HepG2 (cell line): ENCODE results near the gene THRAP3. TPM values are rescaled to one million over a fixed set of nuclear protein-coding genes. Genes with fewer than 3 reads are reported as not detected.

ENCODE experiments used
- AGO1 ChIP-seq: fragments of 200-400 bp; formaldehyde crosslinking; IDR thresholded peaks from 2 replicates; pipeline ENCODE4 v1.6.1; 2017; ENCODE audit warnings: mild to moderate bottlenecking, low read depth, low read length, moderate library complexity; ENCODE audit not compliant: poor library complexity, severe bottlenecking
- DZIP1 ChIP-seq: sonication (generic); formaldehyde crosslinking; IDR thresholded peaks from 2 replicates; pipeline ENCODE4 v1.5.0; 2020; ENCODE audit warnings: mild to moderate bottlenecking, missing genetic modification reagents
- FOXO1 ChIP-seq: sonication (generic); formaldehyde crosslinking; IDR thresholded peaks from 2 replicates; pipeline ENCODE4 v1.4.0; 2020; ENCODE audit warnings: missing genetic modification reagents
- HCFC1 ChIP-seq: fragments of 150-350 bp; IDR thresholded peaks from 2 replicates; pipeline ENCODE4 v1.6.1; 2014; ENCODE audit warnings: low read depth, low read length
- HNRNPLL ChIP-seq: fragments of 200-400 bp; formaldehyde crosslinking; IDR thresholded peaks from 2 replicates; pipeline ENCODE4 v1.6.1; 2017; ENCODE audit warnings: mild to moderate bottlenecking, low read depth, low read length; ENCODE audit not compliant: poor library complexity, severe bottlenecking
- MEIS1 ChIP-seq: sonication (generic); formaldehyde crosslinking; IDR thresholded peaks from 2 replicates; pipeline ENCODE4 v1.9.0; 2021; ENCODE audit warnings: mild to moderate bottlenecking, missing genetic modification reagents, moderate library complexity, borderline replicate concordance
- POGK ChIP-seq: sonication (generic); formaldehyde crosslinking; conservative IDR thresholded peaks from 2 replicates; pipeline ENCODE4 v1.8.0; 2022; ENCODE audit warnings: mild to moderate bottlenecking, moderate library complexity, missing genetic modification reagents
- REPIN1 ChIP-seq: sonication (generic); formaldehyde crosslinking; IDR thresholded peaks from 2 replicates; pipeline ENCODE4 v1.8.0; 2022; ENCODE audit warnings: missing genetic modification reagents, low read depth, mild to moderate bottlenecking, borderline replicate concordance
- SIX1 ChIP-seq: sonication (generic); formaldehyde crosslinking; IDR thresholded peaks from 2 replicates; pipeline ENCODE4 v1.4.0; 2020; ENCODE audit warnings: missing genetic modification reagents, borderline replicate concordance
- TFAP4 ChIP-seq: sonication (generic); IDR thresholded peaks from 2 replicates; pipeline ENCODE4 v1.6.1; 2016; ENCODE audit warnings: low read depth, borderline replicate concordance
- ZBTB38 ChIP-seq: sonication (generic); formaldehyde crosslinking; IDR thresholded peaks from 2 replicates; pipeline ENCODE4 v1.5.1; 2020; ENCODE audit warnings: mild to moderate bottlenecking, missing genetic modification reagents
- ZC3H13 ChIP-seq: sonication (generic); formaldehyde crosslinking; IDR thresholded peaks from 2 replicates; pipeline ENCODE4 v1.8.1; 2023; ENCODE audit warnings: mild to moderate bottlenecking, missing genetic modification reagents, moderate library complexity
- ZNF333 ChIP-seq: sonication (generic); formaldehyde crosslinking; IDR thresholded peaks from 2 replicates; pipeline ENCODE4 v1.4.0; 2020; ENCODE audit warnings: mild to moderate bottlenecking, missing genetic modification reagents, borderline replicate concordance
- ZNF776 ChIP-seq: sonication (generic); formaldehyde crosslinking; IDR thresholded peaks from 2 replicates; pipeline ENCODE4 v1.4.0; 2020; ENCODE audit warnings: mild to moderate bottlenecking, missing genetic modification reagents
- polyA plus RNA-seq, 8 experiments: library from polyadenylated mRNA; depleted of rRNA in 3 of 8; stranded (reverse) in 7 of 8; unstranded in 1 of 8; fragments of >200 nt; fragmentation: Illumina TruSeq in 4 of 8; extraction: Trizol in 4 of 8; gene quantifications; 2 replicates each; pipeline versions ENCODE4 v1.2.1 to v1.2.3, GENCODE V29; 2011 to 2016; ENCODE audit warnings: low read depth in 4 of 8, missing spikeins in 1 of 8, mixed read lengths in 1 of 8; ENCODE audit not compliant: insufficient read depth in 1 of 8
- total RNA-seq, 5 experiments: library from RNA; depleted of rRNA; stranded (reverse); fragments of >200 nt; fragmentation: Illumina TruSeq; extraction: Trizol; gene quantifications; 2 replicates each; pipeline ENCODE4 v1.2.3, GENCODE V29; 2016; ENCODE audit warnings: low read depth in 1 of 5

THRAP3 gene
- total and polyA plus RNA-seq, 2 of the 13 experiments (the other 11 are each of a cell fraction or from before 2014, with no cell fraction given): 45.0 to 92.6 TPM

GRCh38 chr1:36322786-36323635, 98.8 kb downstream of the THRAP3 start (continued):
- 0 out of 2 replicates have a peak, but pooled peaks have one; percentile 21 for TF ChIP-seq POGK (CRISPR knock-in tag)
- TF ChIP-seq HNRNPLL: no peak
- 0 out of 2 replicates have a peak, but pooled peaks have one; percentile 21 for TF ChIP-seq DZIP1 (CRISPR knock-in tag)
- peak; percentile 24; the same call in 1 of the 2 replicates for TF ChIP-seq TFAP4
- no peak for TF ChIP-seq SIX1 (CRISPR knock-in tag)
- TF ChIP-seq ZC3H13 (CRISPR knock-in tag): 0 out of 2 replicates have a peak, but pooled peaks have one; percentile 32
- TF ChIP-seq ZBTB38 (CRISPR knock-in tag): 0 out of 2 replicates have a peak, but pooled peaks have one; percentile 22
- 0 out of 2 replicates have a peak, but pooled peaks have one; percentile 21 for TF ChIP-seq ZNF776 (CRISPR knock-in tag)
- TF ChIP-seq REPIN1: no peak
- no peak for TF ChIP-seq HCFC1
- TF ChIP-seq AGO1: peak; percentile 68
- 0 out of 2 replicates have a peak, but pooled peaks have one; percentile 17 for TF ChIP-seq ZNF333 (CRISPR knock-in tag)
- no peak for TF ChIP-seq FOXO1 (CRISPR knock-in tag)
- no peak for TF ChIP-seq MEIS1 (CRISPR knock-in tag)
